HG03103 (cell line): ENCODE results near the gene KATNA1.

Experiments used
- ATAC-seq: cut with Tn5 transposase; IDR thresholded peaks from one replicate; pipeline ENCODE4 v1.9.1; 2021; ENCODE audit warnings: low read depth; ENCODE audit not compliant: unreplicated experiment

KATNA1 gene

GRCh38 chr6:149545258-149545753, 103.2 kb downstream of the KATNA1 start:
- no peak for ATAC-seq
